Neural cell (in vitro differentiated cells): ENCODE data around the gene CNTNAP2. TPM values are rescaled to one million over a fixed set of nuclear protein-coding genes. Genes with fewer than 3 reads are reported as not detected.

Experiments
- H2AFZ ChIP-seq: fragments of 200-600, 300-800 bp; sonication (generic), shearing (Covaris generic); 2 replicates; pipeline ENCODE4 v1.6.0; 2014; ENCODE audit warnings: low read depth, mild to moderate bottlenecking, antibody characterized with exemption, low read length, moderate library complexity
- H3F3A ChIP-seq: fragments of 200-600 bp; shearing (Covaris generic); 2 replicates; pipeline ENCODE4 v1.6.1; 2016; ENCODE audit warnings: mild to moderate bottlenecking, moderate library complexity, mixed read lengths, antibody characterized with exemption, low read length; ENCODE audit not compliant: insufficient read depth, poor library complexity, severe bottlenecking
- H3K27ac ChIP-seq: fragments of 200-600, 300-800 bp; sonication (generic), shearing (Covaris generic); 2 replicates; pipeline ENCODE4 v1.5.1; 2014; ENCODE audit warnings: mild to moderate bottlenecking, low read length, moderate library complexity
- H3K27me3 ChIP-seq: fragments of 300-800, 200-600 bp; sonication (generic), shearing (Covaris generic); 2 replicates; pipeline ENCODE4 v1.6.0; 2014; ENCODE audit warnings: mild to moderate bottlenecking, low read depth, low read length, moderate library complexity; ENCODE audit not compliant: insufficient read depth
- H3K36me3 ChIP-seq: fragments of 300-800, 200-600 bp; sonication (generic), shearing (Covaris generic); 2 replicates; pipeline ENCODE4 v1.5.1; 2014; ENCODE audit warnings: mild to moderate bottlenecking, antibody characterized with exemption, low read length, moderate library complexity; ENCODE audit not compliant: insufficient read depth
- H3K4me2 ChIP-seq: fragments of 300-800, 200-600 bp; sonication (generic), shearing (Covaris generic); 2 replicates; pipeline ENCODE4 v1.6.0; 2014; ENCODE audit warnings: mild to moderate bottlenecking, low read length
- H3K4me3 ChIP-seq: fragments of 300-800, 200-600 bp; sonication (generic), shearing (Covaris generic); 2 replicates; pipeline ENCODE4 v1.5.1; 2014; ENCODE audit warnings: mild to moderate bottlenecking, low read length, moderate library complexity
- H3K79me2 ChIP-seq: fragments of 200-600 bp; shearing (Covaris generic); replicated peaks from 2 replicates; pipeline ENCODE4 v1.6.0; 2014; ENCODE audit warnings: mild to moderate bottlenecking, low read length, moderate library complexity; ENCODE audit not compliant: insufficient read depth
- H3K9ac ChIP-seq: fragments of 300-800, 200-600 bp; sonication (generic), shearing (Covaris generic); 2 replicates; pipeline ENCODE4 v1.6.1; 2016; ENCODE audit warnings: mild to moderate bottlenecking, low read length, mixed read lengths
- H3K9me2 ChIP-seq: fragments of 200-600 bp; shearing (Covaris generic); 2 replicates; pipeline ENCODE4 v1.6.1; 2016; ENCODE audit warnings: mild to moderate bottlenecking, low read length, mixed read lengths; ENCODE audit not compliant: insufficient read depth
- H3K9me3 ChIP-seq: fragments of 200-600, 300-800 bp; sonication (generic), shearing (Covaris generic); 2 replicates; pipeline ENCODE4 v1.6.1; 2016; ENCODE audit warnings: mild to moderate bottlenecking, mixed run types, low read length, moderate library complexity, mixed read lengths
- H4K20me1 ChIP-seq: fragments of 200-600 bp; shearing (Covaris generic); 2 replicates; pipeline ENCODE4 v1.6.1; 2016; ENCODE audit warnings: mild to moderate bottlenecking, mixed run types; ENCODE audit not compliant: insufficient read depth
- EP300 ChIP-seq: fragments of 450-650 bp; conservative IDR thresholded peaks from 2 replicates; pipeline ENCODE4 v1.6.1; 2014; ENCODE audit warnings: antibody characterized with exemption, mild to moderate bottlenecking, moderate library complexity; ENCODE audit not compliant: poor library complexity, severe bottlenecking
- EZH2 ChIP-seq: fragments of 200-600, 300-800 bp; shearing (Covaris generic), sonication (generic); IDR thresholded peaks from 2 replicates; pipeline ENCODE4 v1.6.1; 2014; ENCODE audit warnings: antibody characterized with exemption, low read length, borderline replicate concordance, mild to moderate bottlenecking; ENCODE audit not compliant: insufficient read depth, poor library complexity, severe bottlenecking
- MXI1 ChIP-seq: fragments of 450-650 bp; conservative IDR thresholded peaks from 2 replicates; pipeline ENCODE4 v1.6.1; 2014; ENCODE audit warnings: antibody characterized with exemption, mild to moderate bottlenecking; ENCODE audit not compliant: poor library complexity, severe bottlenecking
- POLR2AphosphoS5 ChIP-seq: IDR thresholded peaks from 2 replicates; pipeline ENCODE4 v1.6.1; 2012
- RAD21 ChIP-seq: fragments of 450-650 bp; conservative IDR thresholded peaks from 2 replicates; pipeline ENCODE4 v1.6.1; 2014; ENCODE audit warnings: antibody characterized with exemption, mild to moderate bottlenecking, moderate library complexity
- SMC3 ChIP-seq: fragments of 450-650 bp; conservative IDR thresholded peaks from 2 replicates; pipeline ENCODE4 v1.6.1; 2014; ENCODE audit warnings: antibody characterized with exemption, mild to moderate bottlenecking, moderate library complexity; ENCODE audit not compliant: poor library complexity
- TAF1 ChIP-seq: IDR thresholded peaks from 2 replicates; pipeline ENCODE4 v1.6.1; 2012; ENCODE audit warnings: low read depth
- polyA plus RNA-seq: library from polyadenylated mRNA; depleted of rRNA; stranded (reverse); fragments of >200 nt; gene quantifications from 2 replicates; pipeline ENCODE4 v1.2.3, GENCODE V29; 2014
- TF ChIP-seq, protein P1 (sequence below): fragments of 450-650 bp; IDR thresholded peaks from 2 replicates; pipeline ENCODE4 v1.5.1; 2014; ENCODE audit warnings: antibody characterized with exemption, mild to moderate bottlenecking, moderate library complexity; ENCODE audit not compliant: poor library complexity, severe bottlenecking
- TF ChIP-seq, protein P2 (sequence below): IDR thresholded peaks from 2 replicates; pipeline ENCODE4 v1.6.1; 2012; ENCODE audit warnings: borderline replicate concordance

The CNTNAP2 gene
- polyA plus RNA-seq, 1 donor from 2014 or later = 276 TPM

DNA sequence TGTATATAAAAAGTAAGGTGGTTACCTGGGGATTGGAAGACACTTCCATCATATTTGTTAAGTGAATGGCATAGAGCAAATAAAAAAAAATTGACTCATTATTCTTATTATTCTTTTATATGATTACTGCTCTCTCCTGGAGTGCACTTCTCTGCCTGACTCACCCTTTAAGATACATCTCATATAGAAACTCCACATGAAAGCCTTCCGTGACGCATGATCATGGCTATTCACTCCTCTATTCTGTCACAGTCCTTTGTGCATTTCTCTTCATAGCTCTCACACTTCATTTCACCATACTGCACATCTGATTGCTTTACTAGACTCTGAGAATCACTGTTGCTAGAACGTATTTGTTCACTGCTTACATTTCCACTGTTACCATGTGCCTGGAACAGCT, 597.3 kb downstream of the CNTNAP2 start:
- no peaks in the 10 kb centered on the region for H4K20me1 ChIP-seq
- H3K27ac ChIP-seq = peak overlapping the region; percentile 9
- H3K79me2 ChIP-seq = no peaks in the 10 kb centered on the region
- TF ChIP-seq, protein P1, sequence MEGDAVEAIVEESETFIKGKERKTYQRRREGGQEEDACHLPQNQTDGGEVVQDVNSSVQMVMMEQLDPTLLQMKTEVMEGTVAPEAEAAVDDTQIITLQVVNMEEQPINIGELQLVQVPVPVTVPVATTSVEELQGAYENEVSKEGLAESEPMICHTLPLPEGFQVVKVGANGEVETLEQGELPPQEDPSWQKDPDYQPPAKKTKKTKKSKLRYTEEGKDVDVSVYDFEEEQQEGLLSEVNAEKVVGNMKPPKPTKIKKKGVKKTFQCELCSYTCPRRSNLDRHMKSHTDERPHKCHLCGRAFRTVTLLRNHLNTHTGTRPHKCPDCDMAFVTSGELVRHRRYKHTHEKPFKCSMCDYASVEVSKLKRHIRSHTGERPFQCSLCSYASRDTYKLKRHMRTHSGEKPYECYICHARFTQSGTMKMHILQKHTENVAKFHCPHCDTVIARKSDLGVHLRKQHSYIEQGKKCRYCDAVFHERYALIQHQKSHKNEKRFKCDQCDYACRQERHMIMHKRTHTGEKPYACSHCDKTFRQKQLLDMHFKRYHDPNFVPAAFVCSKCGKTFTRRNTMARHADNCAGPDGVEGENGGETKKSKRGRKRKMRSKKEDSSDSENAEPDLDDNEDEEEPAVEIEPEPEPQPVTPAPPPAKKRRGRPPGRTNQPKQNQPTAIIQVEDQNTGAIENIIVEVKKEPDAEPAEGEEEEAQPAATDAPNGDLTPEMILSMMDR = no peak
- TF ChIP-seq POLR2AphosphoS5 (peak; percentile 44), RAD21 (no peak), SMC3 (no peak)
- TF ChIP-seq, protein P2, sequence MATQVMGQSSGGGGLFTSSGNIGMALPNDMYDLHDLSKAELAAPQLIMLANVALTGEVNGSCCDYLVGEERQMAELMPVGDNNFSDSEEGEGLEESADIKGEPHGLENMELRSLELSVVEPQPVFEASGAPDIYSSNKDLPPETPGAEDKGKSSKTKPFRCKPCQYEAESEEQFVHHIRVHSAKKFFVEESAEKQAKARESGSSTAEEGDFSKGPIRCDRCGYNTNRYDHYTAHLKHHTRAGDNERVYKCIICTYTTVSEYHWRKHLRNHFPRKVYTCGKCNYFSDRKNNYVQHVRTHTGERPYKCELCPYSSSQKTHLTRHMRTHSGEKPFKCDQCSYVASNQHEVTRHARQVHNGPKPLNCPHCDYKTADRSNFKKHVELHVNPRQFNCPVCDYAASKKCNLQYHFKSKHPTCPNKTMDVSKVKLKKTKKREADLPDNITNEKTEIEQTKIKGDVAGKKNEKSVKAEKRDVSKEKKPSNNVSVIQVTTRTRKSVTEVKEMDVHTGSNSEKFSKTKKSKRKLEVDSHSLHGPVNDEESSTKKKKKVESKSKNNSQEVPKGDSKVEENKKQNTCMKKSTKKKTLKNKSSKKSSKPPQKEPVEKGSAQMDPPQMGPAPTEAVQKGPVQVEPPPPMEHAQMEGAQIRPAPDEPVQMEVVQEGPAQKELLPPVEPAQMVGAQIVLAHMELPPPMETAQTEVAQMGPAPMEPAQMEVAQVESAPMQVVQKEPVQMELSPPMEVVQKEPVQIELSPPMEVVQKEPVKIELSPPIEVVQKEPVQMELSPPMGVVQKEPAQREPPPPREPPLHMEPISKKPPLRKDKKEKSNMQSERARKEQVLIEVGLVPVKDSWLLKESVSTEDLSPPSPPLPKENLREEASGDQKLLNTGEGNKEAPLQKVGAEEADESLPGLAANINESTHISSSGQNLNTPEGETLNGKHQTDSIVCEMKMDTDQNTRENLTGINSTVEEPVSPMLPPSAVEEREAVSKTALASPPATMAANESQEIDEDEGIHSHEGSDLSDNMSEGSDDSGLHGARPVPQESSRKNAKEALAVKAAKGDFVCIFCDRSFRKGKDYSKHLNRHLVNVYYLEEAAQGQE = no peak
- H3K27me3 ChIP-seq = no peaks in the 10 kb centered on the region
- H3K9ac ChIP-seq = no peak overlapping the region
- no peaks in the 10 kb centered on the region for H3K9me3 ChIP-seq
- H3K4me2 ChIP-seq = no peak overlapping the region
- no peaks in the 10 kb centered on the region for H3F3A ChIP-seq
- no peaks in the 10 kb centered on the region for H3K9me2 ChIP-seq
- no peaks in the 10 kb centered on the region for H3K36me3 ChIP-seq
- no peak overlapping the region for H3K4me3 ChIP-seq
- H2AFZ ChIP-seq = no peak overlapping the region

DNA sequence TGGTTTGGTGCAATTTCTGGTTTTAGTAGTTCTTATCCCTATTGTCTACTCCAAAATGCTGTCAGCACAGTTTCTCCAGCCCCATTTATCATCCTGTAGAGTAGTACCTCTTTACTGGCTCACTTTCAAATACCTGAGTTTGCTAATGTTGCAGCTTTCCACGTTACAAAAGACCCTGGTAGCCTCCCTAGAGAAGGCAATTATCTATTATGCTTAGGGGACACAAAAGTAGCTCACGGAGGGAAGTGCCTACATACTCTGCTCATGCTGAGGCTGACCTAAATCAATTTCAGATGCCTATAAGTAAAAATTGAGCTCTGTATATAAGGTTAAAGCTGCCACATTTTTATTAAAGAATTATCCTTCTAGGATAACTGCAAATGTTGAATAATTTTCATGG, 603.6 kb downstream of the CNTNAP2 start:
- Histone ChIP-seq H3K9me2 (no peaks in the 10 kb centered on the region), H3K4me3 (no peak overlapping the region), H3K27me3 (no peaks in the 10 kb centered on the region), H2AFZ (no peak overlapping the region), H3K4me2 (no peak overlapping the region), H3K9ac (no peak overlapping the region), H4K20me1 (no peaks in the 10 kb centered on the region), H3K79me2 (no peaks in the 10 kb centered on the region), H3F3A (no peaks in the 10 kb centered on the region), H3K36me3 (no peaks in the 10 kb centered on the region), H3K9me3 (no peaks in the 10 kb centered on the region), H3K27ac (no peak overlapping the region)
- TF ChIP-seq EZH2 = no peak
- no peak for TF ChIP-seq POLR2AphosphoS5
- no peak for TF ChIP-seq EP300
- TF ChIP-seq, protein P2 = no peak
- TF ChIP-seq RAD21 = no peak
- no peak for TF ChIP-seq SMC3
- TF ChIP-seq, protein P1 = no peak
- no peak for TF ChIP-seq TAF1
- no peak for TF ChIP-seq MXI1
